GM19023 (cell line): ENCODE data around the gene SUN5.

Source experiments
- ATAC-seq: cut with Tn5 transposase; IDR thresholded peaks from one replicate; pipeline ENCODE4 v1.9.1; 2021; ENCODE audit warnings: mild to moderate bottlenecking, moderate library complexity; ENCODE audit not compliant: unreplicated experiment

Gene SUN5

GRCh38 chr20:33026779-33027759 lies 22.8 kb upstream of the SUN5 start:
- no peak for ATAC-seq

- no peak for ATAC-seq
These were observed 22.0 kb upstream of the SUN5 start for GRCh38 chr20:33026072-33026778.

- no peak for ATAC-seq
These were observed 21.2 kb upstream of the SUN5 start for GRCh38 chr20:33025318-33025876.

- ATAC-seq, result no peak
These were observed 20.5 kb upstream of the SUN5 start for GRCh38 chr20:33024609-33025317.

- no peak for ATAC-seq
These were observed 20.0 kb upstream of the SUN5 start for GRCh38 chr20:33024243-33024560.

GRCh38 chr20:33023439-33024242 lies 19.4 kb upstream of the SUN5 start:
- no peak for ATAC-seq

- no peak for ATAC-seq
These were observed 18.6 kb upstream of the SUN5 start for GRCh38 chr20:33022694-33023438.

- ATAC-seq, result no peak
These were observed 18.1 kb upstream of the SUN5 start for GRCh38 chr20:33022289-33022688.

- ATAC-seq, result no peak
These were observed 17.6 kb upstream of the SUN5 start for GRCh38 chr20:33021879-33022278.

- no peak for ATAC-seq
These were observed 16.3 kb upstream of the SUN5 start for GRCh38 chr20:33020278-33021161.

- ATAC-seq, result no peak
These were observed 15.4 kb upstream of the SUN5 start for GRCh38 chr20:33019465-33020277.

GRCh38 chr20:33018169-33018931 lies 14.1 kb upstream of the SUN5 start:
- ATAC-seq, result no peak

- ATAC-seq, result no peak
These were observed 13.3 kb upstream of the SUN5 start for GRCh38 chr20:33017542-33017941.

GRCh38 chr20:33016581-33017109 lies 12.4 kb upstream of the SUN5 start:
- no peak for ATAC-seq

- ATAC-seq, result no peak
These were observed 11.7 kb upstream of the SUN5 start for GRCh38 chr20:33015700-33016580.

GRCh38 chr20:33015114-33015484 lies 10.9 kb upstream of the SUN5 start:
- ATAC-seq, result no peak
